RWPE1 (cell line): ENCODE results near the gene NRF1.

Experiments
- CTCF ChIA-PET: fragments of 350-600 bp; sonication (Branson Sonifier 250); formaldehyde crosslinking; extraction: SDS; loops from one replicate; lab custom pipeline; 2021; lab: Yijun Ruan, JAX
- POLR2A ChIA-PET: fragments of 400-600 bp; formaldehyde crosslinking; extraction: SDS; loops from one replicate; lab custom pipeline; 2020; ENCODE audit warnings: antibody characterized with exemption; ENCODE audit not compliant: low non-redundant PET; lab: Yijun Ruan, JAX
- DNase-seq: peaks from one replicate; pipeline ENCODE4 v3.0.0; 2012; ENCODE audit warnings: low spot score
- H3K27ac ChIP-seq: fragments of 450-650 bp; 2 replicates; pipeline ENCODE4 v1.5.1; 2017
- CTCF ChIP-seq: fragments of 450-650 bp; conservative IDR thresholded peaks from 2 replicates; pipeline ENCODE4 v1.5.1; 2017; ENCODE audit warnings: low read depth, mild to moderate bottlenecking

The NRF1 gene

GRCh38 chr7:129739427-129739826, 127.9 kb downstream of the NRF1 start:
- no peak for TF ChIP-seq CTCF
- H3K27ac ChIP-seq, result no peak overlapping the region
- POLR2A ChIA-PET, result no interaction called here

GRCh38 chr7:129740574-129741410, 129.3 kb downstream of the NRF1 start:
- no peak for TF ChIP-seq CTCF
- H3K27ac ChIP-seq, result no peak overlapping the region
- DNase-seq, result no peak
- ChIA-PET POLR2A (no interaction called here), CTCF (no interaction called here)

More at GRCh38 chr7:129739427-129739826, 127.9 kb downstream of the NRF1 start:
- CTCF ChIA-PET, result no interaction called here
- no peak for DNase-seq

- CTCF ChIA-PET, result no interaction called here
- H3K27ac ChIP-seq, result no peak overlapping the region
These were observed 130.3 kb downstream of the NRF1 start for GRCh38 chr7:129741743-129742213.

GRCh38 chr7:129742256-129742655, 130.7 kb downstream of the NRF1 start:
- no peak overlapping the region for H3K27ac ChIP-seq
- no peak for DNase-seq
- no peak for TF ChIP-seq CTCF
- POLR2A ChIA-PET, result no interaction called here
- CTCF ChIA-PET, result no interaction called here

More at GRCh38 chr7:129741743-129742213, 130.3 kb downstream of the NRF1 start:
- no peak for TF ChIP-seq CTCF
- POLR2A ChIA-PET, result no interaction called here
- no peak for DNase-seq

GRCh38 chr7:129746857-129747529, 135.5 kb downstream of the NRF1 start:
- ChIA-PET POLR2A (no interaction called here), CTCF (no interaction called here)
- no peak for DNase-seq
- no peak for TF ChIP-seq CTCF
- H3K27ac ChIP-seq, result no peak overlapping the region

- POLR2A ChIA-PET, result no interaction called here
- H3K27ac ChIP-seq, result no peak overlapping the region
- no peak for TF ChIP-seq CTCF
- no peak for DNase-seq
- CTCF ChIA-PET, result interaction anchor here (0.6 kb wide), 1 partner anchor 104 kb away, joined by 5 read pairs; no protein-coding TSS in a partner anchor
These were observed 137.0 kb downstream of the NRF1 start for GRCh38 chr7:129748356-129749109.
